ENCODE data around the gene EXOC6B. TPM values are rescaled to one million over a fixed set of nuclear protein-coding genes. Genes with fewer than 3 reads are reported as not detected.

EXOC6B gene
- total RNA-seq, 2 experiments from 2014 or later, result 16.9 to 17.5 TPM

GRCh38 chr2:72824224-72824842 lies 1.5 kb downstream of the EXOC6B start:
- Mint-ChIP-seq H3K9me3 (no peaks in the 10 kb centered on the region), H3K36me3 (ENCODE audit: low read depth) (peaks cover 9% of the 10 kb centered on the region), H3K27me3 (peaks cover 3% of the 10 kb centered on the region), H3K4me3 (peak overlapping the region; percentile 94), H3K4me1 (ENCODE audit: low read depth) (peaks cover 59% of the 10 kb centered on the region), H3K27ac (peak overlapping the region; percentile 78)
- POLR2A ChIA-PET, result interaction anchor here (0.6 kb wide), 1 partner anchor 19 kb away, joined by 6 read pairs; no protein-coding TSS in a partner anchor
- no peak overlapping the region for H3K27ac ChIP-seq (ENCODE audit: low read depth in 1 of 2, low read length in 2 of 2)
- no peak for ATAC-seq (ENCODE audit: poor library complexity)
- intact Hi-C loops (cut with DNase I, micrococcal nuclease), result loop anchor here in 1 of 2 experiments (10.0 kb wide), 1 partner anchor 460 kb away; the partner anchor contains the start of gene FBXO41
- H3K36me3 ChIP-seq (ENCODE audit: insufficient read depth, low read length), result no peaks in the 10 kb centered on the region
- DNase-seq, result peak in 1 of 14 experiments; percentile 8
- peaks cover 12% of the 10 kb centered on the region for H3K4me1 ChIP-seq (ENCODE audit: insufficient read depth, low read length)
- CTCF ChIA-PET, result no interaction called here
- H3K27me3 ChIP-seq (ENCODE audit: control insufficient read depth in 1 of 2, insufficient read depth in 2 of 2, low read length in 2 of 2), result peaks cover 0 to 4% of the 10 kb centered on the region in 2 experiments
- no peak for TF ChIP-seq CTCF (IDR thresholded peaks at IDR 0.05)
- no peaks in the 10 kb centered on the region for H3K9me3 ChIP-seq (ENCODE audit: control insufficient read depth in 1 of 2, insufficient read depth in 1 of 2, low read length in 2 of 2)
- H3K4me3 ChIP-seq (ENCODE audit: low read length), result no peak overlapping the region

- Histone ChIP-seq H3K27ac (ENCODE audit: low read depth in 1 of 2, low read length in 2 of 2) (no peak overlapping the region), H3K36me3 (ENCODE audit: insufficient read depth, low read length) (no peaks in the 10 kb centered on the region), H3K4me3 (ENCODE audit: low read length) (no peak overlapping the region), H3K9me3 (ENCODE audit: control insufficient read depth in 1 of 2, insufficient read depth in 1 of 2, low read length in 2 of 2) (no peaks in the 10 kb centered on the region), H3K27me3 (ENCODE audit: control insufficient read depth in 1 of 2, insufficient read depth in 2 of 2, low read length in 2 of 2) (no peaks in the 10 kb centered on the region), H3K4me1 (ENCODE audit: insufficient read depth, low read length) (peaks cover 12% of the 10 kb centered on the region)
- H3K4me1 Mint-ChIP-seq (ENCODE audit: low read depth), result peaks cover 59% of the 10 kb centered on the region
- CTCF ChIA-PET, result interaction anchor here (1.0 kb wide), 1 partner anchor 37 kb away, joined by 4 read pairs; no protein-coding TSS in a partner anchor
- H3K27ac Mint-ChIP-seq, result no peak overlapping the region
- intact Hi-C loops (cut with DNase I, micrococcal nuclease), result loop anchor here in 1 of 2 experiments (10.0 kb wide), 1 partner anchor 462 kb away; the partner anchor contains the start of gene FBXO41
- ATAC-seq (ENCODE audit: poor library complexity), result no peak
- TF ChIP-seq CTCF (IDR thresholded peaks at IDR 0.05), result no peak
- peak overlapping the region; percentile 21 for H3K4me3 Mint-ChIP-seq
- DNase-seq, result no peak
- no peaks in the 10 kb centered on the region for H3K9me3 Mint-ChIP-seq
- POLR2A ChIA-PET, result no interaction called here
- H3K27me3 Mint-ChIP-seq, result peaks cover 3% of the 10 kb centered on the region
- peaks cover 9% of the 10 kb centered on the region for H3K36me3 Mint-ChIP-seq (ENCODE audit: low read depth)
These were observed 3.0 kb downstream of the EXOC6B start for GRCh38 chr2:72822794-72823193.

GRCh38 chr2:72821983-72822382 lies 3.9 kb downstream of the EXOC6B start:
- no peak overlapping the region for H3K4me3 Mint-ChIP-seq
- H3K27ac Mint-ChIP-seq, result no peak overlapping the region
- POLR2A ChIA-PET, result no interaction called here
- peaks cover 9% of the 10 kb centered on the region for H3K36me3 Mint-ChIP-seq (ENCODE audit: low read depth)
- H3K27me3 Mint-ChIP-seq, result no peaks in the 10 kb centered on the region
- Histone ChIP-seq H3K4me3 (ENCODE audit: low read length) (no peak overlapping the region), H3K27ac (ENCODE audit: low read depth in 1 of 2, low read length in 2 of 2) (no peak overlapping the region), H3K36me3 (ENCODE audit: insufficient read depth, low read length) (no peaks in the 10 kb centered on the region), H3K27me3 (ENCODE audit: control insufficient read depth in 1 of 2, insufficient read depth in 2 of 2, low read length in 2 of 2) (no peaks in the 10 kb centered on the region), H3K4me1 (ENCODE audit: insufficient read depth, low read length) (peaks cover 12% of the 10 kb centered on the region), H3K9me3 (ENCODE audit: control insufficient read depth in 1 of 2, insufficient read depth in 1 of 2, low read length in 2 of 2) (no peaks in the 10 kb centered on the region)
- intact Hi-C loops (cut with DNase I, micrococcal nuclease), result loop anchor here in 1 of 2 experiments (10.0 kb wide), 1 partner anchor 463 kb away; the partner anchor contains the start of gene FBXO41
- H3K9me3 Mint-ChIP-seq, result no peaks in the 10 kb centered on the region
- peaks cover 59% of the 10 kb centered on the region for H3K4me1 Mint-ChIP-seq (ENCODE audit: low read depth)
- TF ChIP-seq CTCF (IDR thresholded peaks at IDR 0.05), result no peak
- ATAC-seq (ENCODE audit: poor library complexity), result no peak
- CTCF ChIA-PET, result interaction anchor here (1.0 kb wide), 1 partner anchor 38 kb away, joined by 4 read pairs; no protein-coding TSS in a partner anchor
- no peak for DNase-seq
